ENCODE results near the gene ALPG.
"Not testable (repeated sequence)": the region's sequence is repeated elsewhere in the genome, so short reads cannot be mapped to it uniquely, and the experiment has no call there.

The ALPG gene

GRCh38 chr2:232406556-232407310 lies at the start of gene ALPG:
TSS of gene ALPG (plus strand) at chr2:232406844. CDS start at chr2:232406895, 51 bp downstream.
- DNase-seq (ENCODE audit: low read depth in 2 of 3, low spot score in 1 of 3) = no peak

GRCh38 chr2:232361646-232362045 lies 45.0 kb upstream of the ALPG start:
- DNase-seq (ENCODE audit: low read depth in 2 of 3, low spot score in 1 of 3) = no peak

GRCh38 chr2:232362174-232362900 lies 44.3 kb upstream of the ALPG start:
- DNase-seq (ENCODE audit: low read depth in 2 of 3, low spot score in 1 of 3) = no peak

GRCh38 chr2:232363064-232363783 lies 43.4 kb upstream of the ALPG start:
- not testable (repeated sequence) for DNase-seq (ENCODE audit: low read depth in 2 of 3, low spot score in 1 of 3)

- DNase-seq (ENCODE audit: low read depth in 2 of 3, low spot score in 1 of 3) = no peak
Observed at GRCh38 chr2:232363784-232364615, 42.6 kb upstream of the ALPG start.

- DNase-seq (ENCODE audit: low read depth in 2 of 3, low spot score in 1 of 3) = not testable (repeated sequence)
Observed at GRCh38 chr2:232364806-232365594, 41.6 kb upstream of the ALPG start.

GRCh38 chr2:232365621-232366321 lies 40.9 kb upstream of the ALPG start:
- no peak for DNase-seq (ENCODE audit: low read depth in 2 of 3, low spot score in 1 of 3)

- DNase-seq (ENCODE audit: low read depth in 2 of 3, low spot score in 1 of 3) = not testable (repeated sequence)
Observed at GRCh38 chr2:232366461-232366860, 40.2 kb upstream of the ALPG start.

GRCh38 chr2:232367016-232367415 lies 39.6 kb upstream of the ALPG start:
- no peak for DNase-seq (ENCODE audit: low read depth in 2 of 3, low spot score in 1 of 3)

GRCh38 chr2:232367591-232368233 lies 38.9 kb upstream of the ALPG start:
- DNase-seq (ENCODE audit: low read depth in 2 of 3, low spot score in 1 of 3) = no peak

GRCh38 chr2:232368311-232368731 lies 38.3 kb upstream of the ALPG start:
- DNase-seq (ENCODE audit: low read depth in 2 of 3, low spot score in 1 of 3) = no peak

GRCh38 chr2:232369126-232369951 lies 37.3 kb upstream of the ALPG start:
- no peak for DNase-seq (ENCODE audit: low read depth in 2 of 3, low spot score in 1 of 3)

GRCh38 chr2:232370007-232370406 lies 36.6 kb upstream of the ALPG start:
- not testable (repeated sequence) for DNase-seq (ENCODE audit: low read depth in 2 of 3, low spot score in 1 of 3)

GRCh38 chr2:232372231-232373208 lies 34.1 kb upstream of the ALPG start:
- no peak for DNase-seq (ENCODE audit: low read depth in 2 of 3, low spot score in 1 of 3)

GRCh38 chr2:232374356-232374755 lies 32.3 kb upstream of the ALPG start:
- DNase-seq (ENCODE audit: low read depth in 2 of 3, low spot score in 1 of 3) = no peak

- DNase-seq (ENCODE audit: low read depth in 2 of 3, low spot score in 1 of 3) = no peak
Observed at GRCh38 chr2:232375164-232375563, 31.5 kb upstream of the ALPG start.

- no peak for DNase-seq (ENCODE audit: low read depth in 2 of 3, low spot score in 1 of 3)
Observed at GRCh38 chr2:232376260-232376659, 30.4 kb upstream of the ALPG start.
